GM19395 (cell line): ENCODE results near the gene ATP2B3.

ENCODE experiments used
- ATAC-seq: cut with Tn5 transposase; IDR thresholded peaks from one replicate; pipeline ENCODE4 v1.9.1; 2021; ENCODE audit warnings: mild to moderate bottlenecking, moderate library complexity; ENCODE audit not compliant: unreplicated experiment

Gene ATP2B3

GRCh38 chrX:153631907-153632594 lies 114.6 kb downstream of the ATP2B3 start:
- ATAC-seq: no peak
